Natural killer cell treated with Interleukin-12 subunit alpha and Interleukin-12 subunit beta and Interleukin-15 and Interleukin-18, amount 100 ng/mL, for 72 hours (primary cell): Measurements from ENCODE around the gene TUSC1. TPM values are rescaled to one million over a fixed set of nuclear protein-coding genes. Genes with fewer than 3 reads are reported as not detected.
"Not testable (repeated sequence)": the region's sequence is repeated elsewhere in the genome, so short reads cannot be mapped to it uniquely, and the experiment has no call there.

Experiments
- ATAC-seq, 2 donors: fragments of 150-1000 bp; cut with Tn5 transposase in 1 of 2; sonication (Bioruptor Pico), chemical (Tn5 transposase) in 1 of 2; 2 replicates each; pipeline ENCODE4 v1.10.0; 2021
- DNase-seq: peaks from one replicate; pipeline ENCODE4 v3.0.0; 2022; ENCODE audit warnings: low spot score
- H3K27ac Mint-ChIP-seq, 2 donors: 1 replicate in 1 of 2; 2 replicates in 1 of 2; pipeline ENCODE4 v1.8.0; 2022; ENCODE audit warnings: mixed read lengths in 2 of 2, mild to moderate bottlenecking in 1 of 2, moderate library complexity in 1 of 2
- H3K27me3 Mint-ChIP-seq, 2 donors: 1 replicate in 1 of 2; 2 replicates in 1 of 2; pipeline ENCODE4 v1.8.0; 2022; ENCODE audit warnings: mixed read lengths in 2 of 2
- H3K36me3 Mint-ChIP-seq: one replicate; pipeline ENCODE4 v1.8.0; 2022; ENCODE audit warnings: mixed read lengths
- H3K4me1 Mint-ChIP-seq, 2 donors: 1 replicate in 1 of 2; 2 replicates in 1 of 2; pipeline ENCODE4 v1.8.0; 2022; ENCODE audit warnings: low read depth in 2 of 2, mixed read lengths in 2 of 2, mild to moderate bottlenecking in 1 of 2
- H3K4me3 Mint-ChIP-seq: one replicate; pipeline ENCODE4 v1.8.0; 2022; ENCODE audit warnings: mixed read lengths
- H3K9me3 Mint-ChIP-seq: 2 replicates; pipeline ENCODE4 v1.8.0; 2022; ENCODE audit warnings: mixed read lengths
- total RNA-seq, 2 donors: library from RNA; stranded (reverse); gene quantifications; one replicate each; pipeline ENCODE4 v1.2.3, GENCODE V29; 2022

TUSC1 gene
- total RNA-seq, result under 1 TPM; 0.56 to 0.71 TPM

DNA sequence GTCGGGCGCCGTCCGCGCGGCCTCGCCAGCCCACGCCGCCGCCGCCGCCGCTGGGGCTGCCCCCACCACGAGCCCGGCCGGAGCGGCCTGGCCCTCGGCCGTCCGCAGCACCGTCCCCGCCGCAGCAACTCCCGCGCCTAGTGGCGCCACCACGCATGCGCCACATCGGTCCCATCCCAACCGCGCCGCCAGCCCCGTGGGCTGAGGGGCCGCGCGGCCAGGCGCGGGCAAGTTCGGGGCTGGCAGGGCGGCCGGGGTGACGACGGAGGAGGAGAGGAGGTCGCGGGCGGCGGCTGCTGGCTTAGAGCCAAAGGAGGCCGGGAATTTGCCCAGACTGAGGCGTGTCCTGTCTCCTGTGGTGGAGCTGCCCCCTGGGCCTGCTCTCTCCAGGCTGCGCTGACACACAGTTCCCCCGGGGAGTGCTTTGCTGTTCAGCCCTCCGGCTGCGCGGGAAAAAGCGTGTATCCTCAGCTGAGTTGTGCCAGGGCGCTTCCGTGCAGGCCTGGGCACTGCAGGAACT is at the start of gene TUSC1:
TSS of gene TUSC1 (minus strand) at position 298 of the 520 bp plus-strand sequence. CDS start at position 166, 132 bp downstream.
- peak; percentile 78 to 87 for ATAC-seq
- Mint-ChIP-seq H3K9me3 (peaks cover 7% of the 10 kb centered on the region), H3K27ac (no peak within 1 kb of the TSS), H3K36me3 (peaks cover 5% of the 10 kb centered on the region), H3K4me3 (no peak within 1 kb of the TSS), H3K4me1 (no peaks in the 10 kb centered on the region), H3K27me3 (no peaks in the 10 kb centered on the region)
- DNase-seq, result no peak

GRCh38 chr9:25726871-25727410 is 48.7 kb upstream of the TUSC1 start:
- Mint-ChIP-seq H3K4me3 (no peak overlapping the region), H3K27me3 (no peaks in the 10 kb centered on the region), H3K36me3 (peaks cover 7% of the 10 kb centered on the region), H3K27ac (no peak overlapping the region), H3K9me3 (peaks cover 1% of the 10 kb centered on the region), H3K4me1 (no peaks in the 10 kb centered on the region)
- ATAC-seq, result no peak
- DNase-seq, result no peak

DNA sequence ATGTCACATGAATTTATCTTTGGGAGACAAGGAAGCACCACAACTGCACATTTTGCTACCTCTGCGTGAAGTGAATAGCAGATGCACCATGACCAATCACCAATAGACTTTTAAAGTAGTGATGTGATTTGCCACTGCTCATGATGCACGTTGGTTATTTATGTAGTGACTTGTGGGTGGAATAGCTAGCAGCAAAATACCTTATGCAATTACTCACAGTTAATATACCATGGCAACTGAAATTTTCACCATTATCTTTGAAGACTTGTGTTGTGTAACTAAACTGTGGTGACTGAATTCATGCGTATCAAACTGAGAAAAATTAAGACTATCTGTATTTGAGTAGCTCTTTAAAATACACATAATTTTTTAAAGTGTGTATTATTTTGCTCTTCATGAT is 46.2 kb upstream of the TUSC1 start:
- no peak overlapping the region for H3K4me3 Mint-ChIP-seq
- no peaks in the 10 kb centered on the region for H3K4me1 Mint-ChIP-seq
- H3K27me3 Mint-ChIP-seq, result no peaks in the 10 kb centered on the region
- ATAC-seq, result no peak
- H3K9me3 Mint-ChIP-seq, result no peaks in the 10 kb centered on the region
- H3K36me3 Mint-ChIP-seq, result no peaks in the 10 kb centered on the region
- H3K27ac Mint-ChIP-seq, result no peak overlapping the region
- no peak for DNase-seq

DNA sequence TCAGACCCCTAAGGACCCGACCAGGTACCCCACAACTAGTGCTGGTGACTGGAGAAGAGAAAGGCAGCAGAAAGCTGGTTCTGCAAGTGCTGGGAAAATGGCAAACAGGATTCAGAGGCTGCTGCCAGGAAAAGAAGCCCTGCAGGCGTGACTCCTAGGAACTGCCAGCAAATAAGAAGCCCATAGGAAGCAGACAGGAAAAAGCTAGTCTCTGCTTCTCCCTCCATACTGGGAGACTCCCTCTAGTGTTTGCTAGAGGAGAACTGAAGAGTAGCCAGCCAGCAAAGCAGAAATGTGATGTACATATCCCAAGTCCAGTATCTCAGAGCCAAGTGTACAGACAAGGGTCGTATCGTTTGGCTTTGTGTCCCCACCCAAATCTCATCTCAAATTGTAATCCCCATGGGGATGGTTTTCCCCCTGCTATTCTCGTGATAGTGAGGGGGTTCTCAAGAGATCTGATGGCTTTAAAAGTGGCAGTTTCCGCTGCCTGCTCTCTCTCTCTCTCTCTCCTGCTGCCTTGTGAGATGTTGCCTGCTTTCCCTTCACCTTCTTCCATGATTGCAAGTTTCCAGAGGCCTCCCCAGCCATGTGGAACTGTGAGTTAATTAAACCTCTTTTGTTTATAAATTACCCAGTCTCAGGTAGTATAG is 38.1 kb upstream of the TUSC1 start:
- H3K27me3 Mint-ChIP-seq, result no peaks in the 10 kb centered on the region
- H3K27ac Mint-ChIP-seq, result no peak overlapping the region
- H3K4me1 Mint-ChIP-seq, result no peaks in the 10 kb centered on the region
- peaks cover 6% of the 10 kb centered on the region for H3K9me3 Mint-ChIP-seq
- DNase-seq (no peak), ATAC-seq (no peak)
- H3K4me3 Mint-ChIP-seq, result no peak overlapping the region
- no peaks in the 10 kb centered on the region for H3K36me3 Mint-ChIP-seq

- no peak for ATAC-seq
Observed at GRCh38 chr9:25709941-25710340, 31.7 kb upstream of the TUSC1 start.

GRCh38 chr9:25704800-25705199 is 26.6 kb upstream of the TUSC1 start:
- no peaks in the 10 kb centered on the region for H3K27me3 Mint-ChIP-seq
- H3K36me3 Mint-ChIP-seq, result peaks cover 5% of the 10 kb centered on the region
- no peak overlapping the region for H3K4me3 Mint-ChIP-seq
- DNase-seq (no peak), ATAC-seq (no peak)
- H3K9me3 Mint-ChIP-seq, result peaks cover 5% of the 10 kb centered on the region
- no peaks in the 10 kb centered on the region for H3K4me1 Mint-ChIP-seq
- H3K27ac Mint-ChIP-seq, result no peak overlapping the region

More at GRCh38 chr9:25709941-25710340, 31.7 kb upstream of the TUSC1 start:
- Mint-ChIP-seq H3K9me3 (no peaks in the 10 kb centered on the region), H3K36me3 (no peaks in the 10 kb centered on the region), H3K27me3 (no peaks in the 10 kb centered on the region), H3K4me1 (no peaks in the 10 kb centered on the region), H3K4me3 (no peak overlapping the region), H3K27ac (no peak overlapping the region)
- no peak for DNase-seq

GRCh38 chr9:25703701-25704357 is 25.6 kb upstream of the TUSC1 start:
- peaks cover 5% of the 10 kb centered on the region for H3K36me3 Mint-ChIP-seq
- no peaks in the 10 kb centered on the region for H3K27me3 Mint-ChIP-seq
- no peak overlapping the region for H3K4me3 Mint-ChIP-seq
- DNase-seq, result no peak
- H3K4me1 Mint-ChIP-seq, result no peaks in the 10 kb centered on the region
- no peak for ATAC-seq
- no peak overlapping the region for H3K27ac Mint-ChIP-seq
- peaks cover 5% of the 10 kb centered on the region for H3K9me3 Mint-ChIP-seq

GRCh38 chr9:25702536-25702935 is 24.3 kb upstream of the TUSC1 start:
- H3K4me1 Mint-ChIP-seq, result no peaks in the 10 kb centered on the region
- H3K36me3 Mint-ChIP-seq, result peaks cover 5% of the 10 kb centered on the region
- no peak overlapping the region for H3K27ac Mint-ChIP-seq
- ATAC-seq (no peak), DNase-seq (no peak)
- H3K27me3 Mint-ChIP-seq, result no peaks in the 10 kb centered on the region
- H3K9me3 Mint-ChIP-seq, result peaks cover 5% of the 10 kb centered on the region
- H3K4me3 Mint-ChIP-seq, result no peak overlapping the region

DNA sequence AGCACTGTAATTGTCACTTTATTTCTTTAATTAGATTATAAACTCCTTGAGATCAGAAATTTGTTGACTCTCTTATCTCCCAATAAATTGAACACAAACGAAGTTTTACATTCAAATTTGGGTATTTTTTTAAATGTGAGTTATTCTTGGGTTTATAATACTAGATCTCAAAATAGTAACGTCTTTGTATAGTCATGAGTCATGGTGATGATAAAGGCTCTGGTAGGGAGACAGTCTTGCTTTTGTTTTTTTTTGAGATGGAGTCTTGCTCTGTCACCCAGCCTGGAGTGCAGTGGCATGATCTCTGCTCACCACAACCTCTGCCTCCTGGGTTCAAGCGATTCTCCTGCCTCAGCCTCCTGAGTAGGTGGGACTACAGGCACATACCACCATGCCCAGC is 22.7 kb upstream of the TUSC1 start:
- not testable (repeated sequence) for H3K36me3 Mint-ChIP-seq, ATAC-seq, H3K27me3 Mint-ChIP-seq, H3K4me3 Mint-ChIP-seq, DNase-seq, H3K27ac Mint-ChIP-seq, H3K4me1 Mint-ChIP-seq
- peaks cover 10% of the 10 kb centered on the region for H3K9me3 Mint-ChIP-seq

DNA sequence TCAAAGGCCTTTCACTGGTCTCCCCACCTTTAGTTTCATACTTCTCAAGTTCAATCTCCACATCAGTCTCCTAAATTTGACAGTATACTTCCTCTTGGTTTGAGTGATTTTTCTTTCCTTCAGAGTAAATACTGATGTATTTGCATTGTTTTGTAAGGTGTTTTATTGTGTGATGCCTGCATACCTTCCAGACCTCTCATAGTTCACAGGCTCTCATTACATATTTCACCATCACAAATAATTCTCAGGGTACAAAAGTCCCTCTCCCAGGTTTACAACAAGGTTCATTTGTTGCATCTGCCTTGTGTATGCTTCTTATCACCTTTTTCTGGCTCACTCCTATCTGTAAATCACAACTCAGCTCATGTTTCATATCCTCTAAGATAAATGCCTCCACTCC is 22.2 kb upstream of the TUSC1 start:
- DNase-seq (no peak), ATAC-seq (no peak)
- Mint-ChIP-seq H3K4me1 (no peaks in the 10 kb centered on the region), H3K9me3 (peaks cover 10% of the 10 kb centered on the region), H3K27ac (no peak overlapping the region), H3K27me3 (no peaks in the 10 kb centered on the region), H3K36me3 (peaks cover 5% of the 10 kb centered on the region), H3K4me3 (no peak overlapping the region)

GRCh38 chr9:25691786-25692185 is 13.5 kb upstream of the TUSC1 start:
- Mint-ChIP-seq H3K36me3 (no peaks in the 10 kb centered on the region), H3K27me3 (no peaks in the 10 kb centered on the region)
- ATAC-seq, result no peak

DNA sequence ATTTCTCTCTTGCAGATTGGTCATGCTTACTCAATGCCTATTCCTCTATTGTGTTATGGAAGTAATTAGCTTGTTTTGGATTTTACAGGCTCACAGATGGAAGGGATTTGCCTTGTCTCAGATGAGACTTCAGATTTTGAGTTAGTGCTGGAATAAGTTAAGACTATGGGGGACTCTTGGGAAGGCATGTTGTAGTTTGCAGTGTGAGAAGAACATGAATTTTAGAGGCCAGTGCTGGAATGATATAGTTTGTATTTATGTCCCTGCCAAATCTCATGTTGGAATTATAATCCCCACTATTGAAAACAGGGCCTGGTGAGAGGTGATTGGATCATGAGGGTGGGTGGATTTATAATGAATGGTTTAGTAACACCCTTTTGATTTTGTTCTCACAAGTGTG is 6.1 kb upstream of the TUSC1 start:
- Mint-ChIP-seq H3K4me3 (no peak overlapping the region), H3K27ac (no peak overlapping the region), H3K36me3 (no peaks in the 10 kb centered on the region), H3K4me1 (no peaks in the 10 kb centered on the region), H3K9me3 (peaks cover 10% of the 10 kb centered on the region), H3K27me3 (no peaks in the 10 kb centered on the region)
- ATAC-seq (no peak), DNase-seq (no peak)

More at GRCh38 chr9:25691786-25692185, 13.5 kb upstream of the TUSC1 start:
- no peak overlapping the region for H3K4me3 Mint-ChIP-seq
- no peaks in the 10 kb centered on the region for H3K4me1 Mint-ChIP-seq
- no peak for DNase-seq
- peaks cover 14% of the 10 kb centered on the region for H3K9me3 Mint-ChIP-seq
- no peak overlapping the region for H3K27ac Mint-ChIP-seq

DNA sequence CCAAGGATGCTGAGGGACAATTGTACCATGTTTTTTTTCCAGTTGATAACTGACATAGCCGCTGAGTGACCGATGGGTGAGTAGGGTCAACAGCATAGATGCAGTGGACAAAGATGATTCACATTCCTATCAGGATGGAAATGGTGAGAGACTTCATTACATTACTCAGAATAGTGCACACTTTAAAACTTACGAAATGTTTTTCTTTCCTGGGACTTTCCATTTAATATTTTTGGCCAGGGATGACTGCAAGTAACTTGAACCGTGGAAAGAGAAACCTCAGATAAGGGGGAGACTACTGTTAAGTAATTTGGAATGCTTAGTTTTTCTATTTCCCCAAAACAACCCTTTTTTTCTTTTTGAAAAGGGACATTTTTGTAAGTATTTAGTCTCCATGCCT is 3.0 kb upstream of the TUSC1 start:
- Mint-ChIP-seq H3K4me3 (no peak overlapping the region), H3K9me3 (peaks cover 10% of the 10 kb centered on the region), H3K36me3 (peaks cover 5% of the 10 kb centered on the region), H3K27me3 (no peaks in the 10 kb centered on the region), H3K4me1 (no peaks in the 10 kb centered on the region), H3K27ac (no peak overlapping the region)
- ATAC-seq, result no peak
- no peak for DNase-seq

- Mint-ChIP-seq H3K27me3 (no peaks in the 10 kb centered on the region), H3K9me3 (peaks cover 7% of the 10 kb centered on the region), H3K4me1 (no peaks in the 10 kb centered on the region), H3K4me3 (no peak overlapping the region), H3K36me3 (peaks cover 5% of the 10 kb centered on the region), H3K27ac (no peak overlapping the region)
- no peak for DNase-seq
- ATAC-seq, result no peak
Observed at GRCh38 chr9:25678846-25679360, 659 bp upstream of the TUSC1 start.
